Type B pancreatic cell (in vitro differentiated cells): ENCODE measurements around the gene PNCK. TPM values are rescaled to one million over a fixed set of nuclear protein-coding genes. Genes with fewer than 3 reads are reported as not detected.
A peak's percentile ranks its signal among the peaks of the same experiment; 100 is the strongest.

Experiments
- DNase-seq: peaks from one replicate; pipeline ENCODE4 v3.0.0; 2021; ENCODE audit warnings: mixed read lengths; ENCODE audit not compliant: unreplicated experiment; ENCODE audit errors: extremely low spot score
- H3K27ac Mint-ChIP-seq: 2 replicates; pipeline ENCODE4 v1.8.0; 2021; ENCODE audit warnings: mild to moderate bottlenecking, mixed read lengths
- H3K27me3 Mint-ChIP-seq: 2 replicates; pipeline ENCODE4 v1.8.0; 2021; ENCODE audit warnings: mixed read lengths
- H3K36me3 Mint-ChIP-seq: 2 replicates; pipeline ENCODE4 v1.8.0; 2021; ENCODE audit warnings: mixed read lengths
- H3K4me1 Mint-ChIP-seq: one replicate; pipeline ENCODE4 v1.8.0; 2021; ENCODE audit warnings: mixed read lengths; ENCODE audit not compliant: unreplicated experiment
- H3K4me3 Mint-ChIP-seq: 2 replicates; pipeline ENCODE4 v1.8.0; 2021; ENCODE audit warnings: mild to moderate bottlenecking, mixed read lengths
- H3K9me3 Mint-ChIP-seq: 2 replicates; pipeline ENCODE4 v1.8.0; 2021; ENCODE audit warnings: mixed read lengths
- CTCF ChIP-seq: fragments of 200-600 bp; sonication (generic); conservative IDR thresholded peaks from 2 replicates; pipeline ENCODE4 v1.5.0; 2021; ENCODE audit warnings: antibody characterized with exemption, mild to moderate bottlenecking
- total RNA-seq: library from RNA; stranded (reverse); gene quantifications from 2 replicates; pipeline ENCODE4 v1.2.1, GENCODE V29; 2021; ENCODE audit warnings: low replicate concordance

PNCK gene
- total RNA-seq, 1 donor from 2014 or later = 3.7 TPM

GRCh38 chrX:153647461-153648357, 25.9 kb downstream of the PNCK start:
- DNase-seq = no peak
- no peaks in the 10 kb centered on the region for H3K36me3 Mint-ChIP-seq
- peaks cover 7% of the 10 kb centered on the region for H3K9me3 Mint-ChIP-seq
- no peaks in the 10 kb centered on the region for H3K4me1 Mint-ChIP-seq
- H3K4me3 Mint-ChIP-seq = peak overlapping the region; percentile 70
- TF ChIP-seq CTCF = no peak
- H3K27ac Mint-ChIP-seq = no peak overlapping the region
- peaks cover 31% of the 10 kb centered on the region for H3K27me3 Mint-ChIP-seq

GRCh38 chrX:153646620-153647373, 26.8 kb downstream of the PNCK start, which contains the start of gene DUSP9:
TSS of gene DUSP9 (plus strand) at chrX:153647203. CDS start at chrX:153647954, 751 bp downstream.
- H3K4me1 Mint-ChIP-seq = no peaks in the 10 kb centered on the region
- H3K27me3 Mint-ChIP-seq = peaks cover 31% of the 10 kb centered on the region
- peaks cover 2% of the 10 kb centered on the region for H3K9me3 Mint-ChIP-seq
- TF ChIP-seq CTCF = no peak
- H3K4me3 Mint-ChIP-seq = peak within 1 kb of the TSS; percentile 70
- no peak within 1 kb of the TSS for H3K27ac Mint-ChIP-seq
- H3K36me3 Mint-ChIP-seq = no peaks in the 10 kb centered on the region
- DNase-seq = no peak

GRCh38 chrX:153645921-153646488, 27.6 kb downstream of the PNCK start:
- H3K27ac Mint-ChIP-seq = no peak overlapping the region
- no peaks in the 10 kb centered on the region for H3K36me3 Mint-ChIP-seq
- no peak for TF ChIP-seq CTCF
- peaks cover 35% of the 10 kb centered on the region for H3K27me3 Mint-ChIP-seq
- DNase-seq = peak; percentile 45
- H3K9me3 Mint-ChIP-seq = no peaks in the 10 kb centered on the region
- no peaks in the 10 kb centered on the region for H3K4me1 Mint-ChIP-seq
- H3K4me3 Mint-ChIP-seq = peak overlapping the region; percentile 61

- TF ChIP-seq CTCF = no peak
- Mint-ChIP-seq H3K27me3 (peaks cover 38% of the 10 kb centered on the region), H3K36me3 (no peaks in the 10 kb centered on the region), H3K4me3 (peak overlapping the region; percentile 68), H3K4me1 (no peaks in the 10 kb centered on the region), H3K27ac (no peak overlapping the region), H3K9me3 (no peaks in the 10 kb centered on the region)
- DNase-seq = peak; percentile 62
These were observed 28.5 kb downstream of the PNCK start for GRCh38 chrX:153645151-153645550.

GRCh38 chrX:153644356-153645125, 29.1 kb downstream of the PNCK start:
- Mint-ChIP-seq H3K27ac (no peak overlapping the region), H3K9me3 (no peaks in the 10 kb centered on the region), H3K36me3 (no peaks in the 10 kb centered on the region), H3K27me3 (peaks cover 38% of the 10 kb centered on the region), H3K4me1 (no peaks in the 10 kb centered on the region), H3K4me3 (peak overlapping the region; percentile 68)
- DNase-seq = peak; percentile 70
- TF ChIP-seq CTCF = no peak
